Upper lobe of right lung (tissue), 1 donor: ENCODE measurements around the gene ZNF143. TPM values are rescaled to one million over a fixed set of nuclear protein-coding genes. Genes with fewer than 3 reads are reported as not detected.

ENCODE experiments used
- ATAC-seq: fragments of 200-7000 bp; cut with Tn5 transposase; one replicate; pipeline ENCODE4 v1.9.1; 2020; ENCODE audit warnings: mild to moderate bottlenecking, moderate library complexity
- DNase-seq: peaks from one replicate; pipeline ENCODE4 v3.0.0-alpha.2; 2020
- H3K27ac ChIP-seq: fragments of 200-600 bp; one replicate; pipeline ENCODE4 v1.8.0; 2022
- H3K27me3 ChIP-seq: fragments of 200-600 bp; one replicate; pipeline ENCODE4 v1.8.0; 2022; ENCODE audit warnings: mild to moderate bottlenecking
- H3K36me3 ChIP-seq: fragments of 200-600 bp; one replicate; pipeline ENCODE4 v1.8.0; 2022
- H3K4me1 ChIP-seq: fragments of 200-600 bp; one replicate; pipeline ENCODE4 v1.8.0; 2022
- H3K4me3 ChIP-seq: fragments of 200-600 bp; one replicate; pipeline ENCODE4 v1.8.0; 2022; ENCODE audit warnings: mild to moderate bottlenecking
- H3K9me3 ChIP-seq: fragments of 200-600 bp; one replicate; pipeline ENCODE4 v1.8.0; 2022
- intact Hi-C: fragments of 100-400 bp; cut with DNase I; formaldehyde crosslinking; loops from one replicate; pipeline ENCODE4 v1.11.0; 2022
- total RNA-seq: library from RNA; stranded (reverse); fragmentation: NEBNext Ultra II Directional; extraction: Animal tissue kit (Norgen Biotek cat#: 25700); gene quantifications from one replicate; pipeline ENCODE4 v1.2.1, GENCODE V29; 2021
- TF ChIP-seq, protein P1 (sequence below): fragments of 200-600 bp; IDR thresholded peaks from one replicate; pipeline ENCODE4 v1.8.0; 2022; ENCODE audit warnings: antibody characterized with exemption
- donor health status: DM: no; HTN: yes; CAD: no; lungs with severe emphysema.

Gene ZNF143
- total RNA-seq, 1 donor from 2014 or later = 29.6 TPM

DNA sequence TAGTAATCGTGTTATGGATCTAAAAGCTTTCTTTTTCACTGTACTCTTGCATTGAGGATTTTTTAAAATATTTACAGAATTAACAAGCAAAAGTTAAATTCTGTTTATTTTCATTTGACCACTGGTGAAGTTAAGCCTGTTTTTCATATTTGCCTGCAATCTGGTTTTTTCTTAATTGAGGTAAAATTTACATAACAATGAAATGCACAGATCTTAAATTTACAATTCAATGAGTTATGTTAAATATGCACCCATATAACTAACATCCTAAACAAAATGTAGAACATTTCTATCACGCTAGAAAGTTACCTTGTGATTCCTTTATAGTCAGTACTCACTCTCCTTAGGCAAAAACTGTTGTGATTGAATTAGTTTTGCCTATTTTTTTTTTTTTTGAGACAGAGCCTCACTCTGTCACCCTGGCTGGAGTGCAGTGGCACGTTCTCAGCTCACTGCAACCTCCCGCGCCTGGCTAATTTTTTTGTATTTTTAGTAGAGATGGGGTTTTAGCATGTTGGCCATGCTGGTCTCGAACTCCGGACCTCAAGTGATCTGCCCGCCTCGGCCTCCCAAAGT is 58.1 kb downstream of the ZNF143 start:
- ATAC-seq (no peak), DNase-seq (no peak)
- Histone ChIP-seq H3K27me3 (no peaks in the 10 kb centered on the region), H3K9me3 (no peaks in the 10 kb centered on the region), H3K4me1 (no peaks in the 10 kb centered on the region), H3K27ac (no peak overlapping the region), H3K36me3 (peaks cover 59% of the 10 kb centered on the region), H3K4me3 (no peak overlapping the region)
- intact Hi-C loops = no loop called here
- TF ChIP-seq, protein P1, sequence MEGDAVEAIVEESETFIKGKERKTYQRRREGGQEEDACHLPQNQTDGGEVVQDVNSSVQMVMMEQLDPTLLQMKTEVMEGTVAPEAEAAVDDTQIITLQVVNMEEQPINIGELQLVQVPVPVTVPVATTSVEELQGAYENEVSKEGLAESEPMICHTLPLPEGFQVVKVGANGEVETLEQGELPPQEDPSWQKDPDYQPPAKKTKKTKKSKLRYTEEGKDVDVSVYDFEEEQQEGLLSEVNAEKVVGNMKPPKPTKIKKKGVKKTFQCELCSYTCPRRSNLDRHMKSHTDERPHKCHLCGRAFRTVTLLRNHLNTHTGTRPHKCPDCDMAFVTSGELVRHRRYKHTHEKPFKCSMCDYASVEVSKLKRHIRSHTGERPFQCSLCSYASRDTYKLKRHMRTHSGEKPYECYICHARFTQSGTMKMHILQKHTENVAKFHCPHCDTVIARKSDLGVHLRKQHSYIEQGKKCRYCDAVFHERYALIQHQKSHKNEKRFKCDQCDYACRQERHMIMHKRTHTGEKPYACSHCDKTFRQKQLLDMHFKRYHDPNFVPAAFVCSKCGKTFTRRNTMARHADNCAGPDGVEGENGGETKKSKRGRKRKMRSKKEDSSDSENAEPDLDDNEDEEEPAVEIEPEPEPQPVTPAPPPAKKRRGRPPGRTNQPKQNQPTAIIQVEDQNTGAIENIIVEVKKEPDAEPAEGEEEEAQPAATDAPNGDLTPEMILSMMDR = no peak

DNA sequence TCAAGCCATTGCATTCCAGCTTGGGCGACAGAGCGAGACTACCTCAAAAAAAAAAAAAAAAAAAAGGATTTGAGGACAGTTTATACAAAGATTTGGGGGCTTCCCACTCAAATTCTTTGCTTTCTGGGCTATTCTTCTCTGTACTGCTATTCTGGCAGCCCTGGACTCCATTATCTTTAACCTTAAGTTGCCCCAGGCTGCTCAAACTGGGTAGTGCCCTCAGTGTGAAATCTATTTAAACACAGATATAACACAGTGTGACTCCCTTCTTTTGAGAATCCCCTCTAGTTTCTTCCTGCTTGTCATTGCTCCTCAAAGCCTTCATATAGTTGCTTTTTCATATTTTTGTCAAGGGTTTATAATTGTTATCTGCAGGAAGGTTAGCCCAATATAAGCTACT is 63.2 kb downstream of the ZNF143 start:
- H3K27me3 ChIP-seq = no peaks in the 10 kb centered on the region
- peaks cover 15% of the 10 kb centered on the region for H3K36me3 ChIP-seq
- no peaks in the 10 kb centered on the region for H3K4me1 ChIP-seq
- intact Hi-C loops = no loop called here
- DNase-seq (no peak), ATAC-seq (no peak)
- no peaks in the 10 kb centered on the region for H3K9me3 ChIP-seq
- no peak overlapping the region for H3K4me3 ChIP-seq
- TF ChIP-seq, protein P1 = no peak
- H3K27ac ChIP-seq = no peak overlapping the region

DNA sequence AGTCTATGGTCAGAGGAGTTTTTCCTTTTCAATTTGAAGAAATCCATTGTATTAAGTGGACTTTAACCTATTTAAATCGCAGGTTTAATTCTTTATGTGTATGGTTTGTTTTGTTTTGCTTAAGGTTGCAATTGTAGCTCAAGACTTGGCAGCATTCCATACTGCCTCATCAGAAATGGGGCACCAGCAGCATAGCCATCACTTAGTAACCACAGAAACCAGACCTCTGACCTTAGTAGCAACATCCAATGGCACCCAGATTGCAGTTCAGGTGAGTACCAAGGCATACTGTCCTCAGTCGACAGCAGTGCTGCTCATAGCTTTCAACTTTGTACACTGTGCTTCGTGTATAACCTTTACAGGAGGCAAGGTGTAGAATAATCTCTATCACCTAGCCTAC is 64.3 kb downstream of the ZNF143 start:
- H3K9me3 ChIP-seq = no peaks in the 10 kb centered on the region
- peaks cover 15% of the 10 kb centered on the region for H3K36me3 ChIP-seq
- H3K4me1 ChIP-seq = no peaks in the 10 kb centered on the region
- intact Hi-C loops = no loop called here
- no peaks in the 10 kb centered on the region for H3K27me3 ChIP-seq
- DNase-seq (no peak), ATAC-seq (no peak)
- H3K4me3 ChIP-seq = no peak overlapping the region
- no peak overlapping the region for H3K27ac ChIP-seq
- TF ChIP-seq, protein P1 = no peak

DNA sequence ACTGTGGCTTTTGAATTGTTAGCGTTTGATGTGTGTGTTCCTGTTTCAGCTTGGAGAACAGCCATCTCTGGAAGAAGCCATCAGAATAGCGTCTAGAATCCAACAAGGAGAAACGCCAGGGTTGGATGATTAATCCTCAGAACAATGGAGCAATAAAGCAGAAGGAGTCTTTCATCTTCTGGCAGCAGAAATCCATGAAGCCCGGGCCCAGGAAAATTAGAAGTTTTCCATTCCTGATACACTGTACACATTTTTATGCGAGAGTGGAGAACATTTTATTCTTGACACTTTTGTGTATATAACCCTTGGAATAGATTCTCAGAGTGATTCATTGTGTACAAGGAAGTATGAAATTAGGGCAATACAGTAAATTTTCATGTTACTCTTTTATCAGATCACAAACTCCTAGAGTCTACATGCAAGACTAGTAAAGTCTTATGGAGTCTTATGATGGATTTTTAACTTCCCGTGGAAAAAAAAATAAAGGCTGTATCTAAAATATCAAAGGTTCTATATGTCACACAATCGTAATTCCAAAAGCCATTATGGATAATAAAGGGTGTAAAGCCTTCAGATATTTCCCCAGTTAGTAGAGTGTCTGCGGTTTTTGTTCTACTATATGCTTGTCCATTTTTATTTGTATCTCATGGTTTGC is 66.8 kb downstream of the ZNF143 start:
- Histone ChIP-seq H3K27ac (no peak overlapping the region), H3K9me3 (no peaks in the 10 kb centered on the region), H3K27me3 (no peaks in the 10 kb centered on the region), H3K4me1 (no peaks in the 10 kb centered on the region), H3K4me3 (no peak overlapping the region), H3K36me3 (no peaks in the 10 kb centered on the region)
- no peak for ATAC-seq
- TF ChIP-seq, protein P1 = no peak
- intact Hi-C loops = no loop called here
- DNase-seq = no peak

DNA sequence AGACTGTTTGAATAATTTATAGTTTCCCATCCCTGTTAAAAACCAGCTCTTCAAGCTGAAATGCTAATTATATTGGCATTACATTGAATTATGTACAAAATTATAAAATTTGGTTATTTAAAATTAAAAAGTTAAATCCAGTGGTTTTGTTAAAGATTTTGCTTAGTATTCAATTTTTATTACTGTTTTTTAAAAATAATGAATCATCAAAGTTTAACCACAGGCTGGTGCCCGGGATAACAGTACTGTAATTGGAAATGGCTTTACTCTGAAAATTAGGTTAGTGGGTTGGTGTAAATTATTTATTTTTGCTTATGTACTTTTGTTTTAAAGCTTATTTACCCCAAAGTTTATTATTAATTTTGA is 67.3 kb downstream of the ZNF143 start:
- no peaks in the 10 kb centered on the region for H3K27me3 ChIP-seq
- no peak overlapping the region for H3K27ac ChIP-seq
- intact Hi-C loops = no loop called here
- TF ChIP-seq, protein P1 = no peak
- no peaks in the 10 kb centered on the region for H3K4me1 ChIP-seq
- no peak overlapping the region for H3K4me3 ChIP-seq
- ATAC-seq (no peak), DNase-seq (no peak)
- H3K9me3 ChIP-seq = no peaks in the 10 kb centered on the region
- H3K36me3 ChIP-seq = no peaks in the 10 kb centered on the region
